K562 (cell line): ENCODE results near the gene ADAM33. TPM values are rescaled to one million over a fixed set of nuclear protein-coding genes. Genes with fewer than 3 reads are reported as not detected.

Experiments used
- BMI1 ChIP-seq: fragments of 150-350 bp; IDR thresholded peaks from 2 replicates; pipeline ENCODE4 v1.6.1; 2014; ENCODE audit warnings: low read length
- DMBX1 ChIP-seq: fragments of 250-450 bp; sonication (Bioruptor Pico); IDR thresholded peaks from 2 replicates; pipeline ENCODE4 v1.8.0; 2022; ENCODE audit warnings: inconsistent platforms, mild to moderate bottlenecking, moderate library complexity, borderline replicate concordance
- ELF2 ChIP-seq: fragments of 250-450 bp; sonication (Bioruptor Pico); IDR thresholded peaks from 2 replicates; pipeline ENCODE4 v1.5.0; 2021; ENCODE audit warnings: mild to moderate bottlenecking
- GABPB2 ChIP-seq: fragments of 250-450 bp; sonication (Bioruptor Pico); conservative IDR thresholded peaks from 2 replicates; pipeline ENCODE4 v1.5.1; 2021; ENCODE audit warnings: mild to moderate bottlenecking
- KDM5B ChIP-seq: fragments of 200-600 bp; sonication (generic); IDR thresholded peaks from 2 replicates; pipeline ENCODE4 v1.6.1; 2012; ENCODE audit warnings: low read depth, mild to moderate bottlenecking, moderate library complexity, low read length, control low read depth, inconsistent platforms; ENCODE audit not compliant: insufficient replicate concordance
- PHF21A ChIP-seq: fragments of 450-650 bp; IDR thresholded peaks from 2 replicates; pipeline ENCODE4 v1.6.1; 2017; ENCODE audit warnings: low read depth, borderline replicate concordance
- polyA plus RNA-seq, 8 experiments: library from polyadenylated mRNA; depleted of rRNA in 4 of 8; stranded (reverse) in 5 of 8; unstranded in 3 of 8; fragments of >200 nt; fragmentation: Nextera tagmentation in 2 of 8; fragmentation: Illumina TruSeq in 1 of 8; extraction: Ambion mirVana in 2 of 8; extraction: Trizol in 1 of 8; gene quantifications; 2 replicates each; pipeline versions ENCODE4 v1.2.1 to v1.2.3, GENCODE V29; 2011 to 2014; ENCODE audit warnings: inconsistent platforms in 1 of 8, missing spikeins in 1 of 8
- total RNA-seq, 7 experiments: library from RNA; depleted of rRNA in 6 of 7; stranded (reverse); fragments of >200 nt in 6 of 7; fragmentation: Illumina TruSeq in 2 of 7; extraction: Trizol in 2 of 7; gene quantifications; 2 replicates each; pipeline versions ENCODE4 v1.2.1 to v1.2.3, GENCODE V29; 2011 to 2021; ENCODE audit warnings: low replicate concordance in 1 of 7
- TF ChIP-seq, protein P1 (sequence below): sonication (generic); formaldehyde crosslinking; IDR thresholded peaks from 2 replicates; pipeline ENCODE4 v1.8.0; 2023; ENCODE audit warnings: missing genetic modification reagents, mild to moderate bottlenecking, borderline replicate concordance
- TF ChIP-seq, protein P2 (sequence below): fragments of 450-650 bp; formaldehyde crosslinking; IDR thresholded peaks from 2 replicates; pipeline ENCODE4 v1.4.0; 2020; ENCODE audit warnings: mild to moderate bottlenecking, mixed read lengths
- TF ChIP-seq, protein P3 (sequence below): fragments of 250-450 bp; sonication (Bioruptor Pico); IDR thresholded peaks from 2 replicates; pipeline ENCODE4 v1.5.1; 2021; ENCODE audit warnings: mild to moderate bottlenecking
- TF ChIP-seq, protein P4 (sequence below): sonication (generic); formaldehyde crosslinking; IDR thresholded peaks from 2 replicates; pipeline ENCODE4 v1.8.1; 2023; ENCODE audit warnings: mild to moderate bottlenecking, missing genetic modification reagents

The ADAM33 gene
- total and polyA plus RNA-seq, 9 of the 15 experiments (the other 6 are each of a cell fraction or from before 2014, with no cell fraction given) = not detected

DNA sequence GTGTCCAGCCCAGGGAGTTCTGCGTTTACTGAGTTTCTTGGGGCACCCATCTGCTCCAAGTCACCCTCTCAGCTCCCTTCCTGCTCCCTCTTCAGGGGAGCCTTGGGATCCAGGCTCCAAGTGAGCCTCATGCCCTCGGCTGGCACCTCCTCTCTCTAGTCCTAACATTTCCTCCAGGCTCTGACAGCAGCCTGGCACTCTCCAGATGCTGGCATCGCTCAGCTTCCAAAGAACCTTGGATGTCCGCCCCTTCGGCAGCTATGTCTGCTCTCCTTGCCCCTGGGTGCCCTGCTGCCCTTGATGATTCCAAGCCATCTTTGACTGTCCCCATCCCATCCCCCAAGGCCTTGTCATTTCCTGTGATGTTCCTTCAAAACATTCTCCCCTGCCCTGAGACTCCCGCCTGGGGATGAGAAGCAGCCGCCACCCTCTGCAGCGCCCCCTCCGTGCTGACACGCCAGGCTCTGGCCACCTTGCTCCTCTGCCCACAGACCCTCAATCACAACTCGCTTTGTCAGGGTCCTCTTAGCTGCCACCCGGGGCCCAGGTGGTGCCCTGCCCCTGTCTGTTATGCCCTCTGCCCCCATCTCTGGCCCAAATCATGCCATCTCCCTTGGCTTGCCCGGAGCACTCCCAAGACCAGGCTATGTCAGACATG is 12.0 kb downstream of the ADAM33 start (continued):
- TF ChIP-seq PHF21A (no peak), GABPB2 (no peak), ELF2 (no peak), BMI1 (no peak), DMBX1 (CRISPR knock-in tag) (no peak), KDM5B (no peak)
- TF ChIP-seq, protein P1, sequence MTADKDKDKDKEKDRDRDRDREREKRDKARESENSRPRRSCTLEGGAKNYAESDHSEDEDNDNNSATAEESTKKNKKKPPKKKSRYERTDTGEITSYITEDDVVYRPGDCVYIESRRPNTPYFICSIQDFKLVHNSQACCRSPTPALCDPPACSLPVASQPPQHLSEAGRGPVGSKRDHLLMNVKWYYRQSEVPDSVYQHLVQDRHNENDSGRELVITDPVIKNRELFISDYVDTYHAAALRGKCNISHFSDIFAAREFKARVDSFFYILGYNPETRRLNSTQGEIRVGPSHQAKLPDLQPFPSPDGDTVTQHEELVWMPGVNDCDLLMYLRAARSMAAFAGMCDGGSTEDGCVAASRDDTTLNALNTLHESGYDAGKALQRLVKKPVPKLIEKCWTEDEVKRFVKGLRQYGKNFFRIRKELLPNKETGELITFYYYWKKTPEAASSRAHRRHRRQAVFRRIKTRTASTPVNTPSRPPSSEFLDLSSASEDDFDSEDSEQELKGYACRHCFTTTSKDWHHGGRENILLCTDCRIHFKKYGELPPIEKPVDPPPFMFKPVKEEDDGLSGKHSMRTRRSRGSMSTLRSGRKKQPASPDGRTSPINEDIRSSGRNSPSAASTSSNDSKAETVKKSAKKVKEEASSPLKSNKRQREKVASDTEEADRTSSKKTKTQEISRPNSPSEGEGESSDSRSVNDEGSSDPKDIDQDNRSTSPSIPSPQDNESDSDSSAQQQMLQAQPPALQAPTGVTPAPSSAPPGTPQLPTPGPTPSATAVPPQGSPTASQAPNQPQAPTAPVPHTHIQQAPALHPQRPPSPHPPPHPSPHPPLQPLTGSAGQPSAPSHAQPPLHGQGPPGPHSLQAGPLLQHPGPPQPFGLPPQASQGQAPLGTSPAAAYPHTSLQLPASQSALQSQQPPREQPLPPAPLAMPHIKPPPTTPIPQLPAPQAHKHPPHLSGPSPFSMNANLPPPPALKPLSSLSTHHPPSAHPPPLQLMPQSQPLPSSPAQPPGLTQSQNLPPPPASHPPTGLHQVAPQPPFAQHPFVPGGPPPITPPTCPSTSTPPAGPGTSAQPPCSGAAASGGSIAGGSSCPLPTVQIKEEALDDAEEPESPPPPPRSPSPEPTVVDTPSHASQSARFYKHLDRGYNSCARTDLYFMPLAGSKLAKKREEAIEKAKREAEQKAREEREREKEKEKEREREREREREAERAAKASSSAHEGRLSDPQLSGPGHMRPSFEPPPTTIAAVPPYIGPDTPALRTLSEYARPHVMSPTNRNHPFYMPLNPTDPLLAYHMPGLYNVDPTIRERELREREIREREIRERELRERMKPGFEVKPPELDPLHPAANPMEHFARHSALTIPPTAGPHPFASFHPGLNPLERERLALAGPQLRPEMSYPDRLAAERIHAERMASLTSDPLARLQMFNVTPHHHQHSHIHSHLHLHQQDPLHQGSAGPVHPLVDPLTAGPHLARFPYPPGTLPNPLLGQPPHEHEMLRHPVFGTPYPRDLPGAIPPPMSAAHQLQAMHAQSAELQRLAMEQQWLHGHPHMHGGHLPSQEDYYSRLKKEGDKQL = no peak
- TF ChIP-seq, protein P2, sequence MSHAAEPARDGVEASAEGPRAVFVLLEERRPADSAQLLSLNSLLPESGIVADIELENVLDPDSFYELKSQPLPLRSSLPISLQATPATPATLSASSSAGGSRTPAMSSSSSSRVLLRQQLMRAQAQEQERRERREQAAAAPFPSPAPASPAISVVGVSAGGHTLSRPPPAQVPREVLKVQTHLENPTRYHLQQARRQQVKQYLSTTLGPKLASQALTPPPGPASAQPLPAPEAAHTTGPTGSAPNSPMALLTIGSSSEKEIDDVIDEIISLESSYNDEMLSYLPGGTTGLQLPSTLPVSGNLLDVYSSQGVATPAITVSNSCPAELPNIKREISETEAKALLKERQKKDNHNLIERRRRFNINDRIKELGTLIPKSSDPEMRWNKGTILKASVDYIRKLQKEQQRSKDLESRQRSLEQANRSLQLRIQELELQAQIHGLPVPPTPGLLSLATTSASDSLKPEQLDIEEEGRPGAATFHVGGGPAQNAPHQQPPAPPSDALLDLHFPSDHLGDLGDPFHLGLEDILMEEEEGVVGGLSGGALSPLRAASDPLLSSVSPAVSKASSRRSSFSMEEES (CRISPR knock-in tag) = no peak
- TF ChIP-seq, protein P3, sequence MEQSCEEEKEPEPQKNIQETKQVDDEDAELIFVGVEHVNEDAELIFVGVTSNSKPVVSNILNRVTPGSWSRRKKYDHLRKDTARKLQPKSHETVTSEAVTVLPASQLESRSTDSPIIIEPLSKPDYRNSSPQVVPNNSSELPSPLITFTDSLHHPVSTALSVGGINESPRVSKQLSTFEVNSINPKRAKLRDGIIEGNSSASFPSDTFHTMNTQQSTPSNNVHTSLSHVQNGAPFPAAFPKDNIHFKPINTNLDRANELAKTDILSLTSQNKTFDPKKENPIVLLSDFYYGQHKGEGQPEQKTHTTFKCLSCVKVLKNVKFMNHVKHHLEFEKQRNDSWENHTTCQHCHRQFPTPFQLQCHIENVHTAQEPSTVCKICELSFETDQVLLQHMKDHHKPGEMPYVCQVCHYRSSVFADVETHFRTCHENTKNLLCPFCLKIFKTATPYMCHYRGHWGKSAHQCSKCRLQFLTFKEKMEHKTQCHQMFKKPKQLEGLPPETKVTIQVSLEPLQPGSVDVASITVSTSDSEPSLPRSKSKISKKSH (CRISPR knock-in tag) = no peak
- TF ChIP-seq, protein P4, sequence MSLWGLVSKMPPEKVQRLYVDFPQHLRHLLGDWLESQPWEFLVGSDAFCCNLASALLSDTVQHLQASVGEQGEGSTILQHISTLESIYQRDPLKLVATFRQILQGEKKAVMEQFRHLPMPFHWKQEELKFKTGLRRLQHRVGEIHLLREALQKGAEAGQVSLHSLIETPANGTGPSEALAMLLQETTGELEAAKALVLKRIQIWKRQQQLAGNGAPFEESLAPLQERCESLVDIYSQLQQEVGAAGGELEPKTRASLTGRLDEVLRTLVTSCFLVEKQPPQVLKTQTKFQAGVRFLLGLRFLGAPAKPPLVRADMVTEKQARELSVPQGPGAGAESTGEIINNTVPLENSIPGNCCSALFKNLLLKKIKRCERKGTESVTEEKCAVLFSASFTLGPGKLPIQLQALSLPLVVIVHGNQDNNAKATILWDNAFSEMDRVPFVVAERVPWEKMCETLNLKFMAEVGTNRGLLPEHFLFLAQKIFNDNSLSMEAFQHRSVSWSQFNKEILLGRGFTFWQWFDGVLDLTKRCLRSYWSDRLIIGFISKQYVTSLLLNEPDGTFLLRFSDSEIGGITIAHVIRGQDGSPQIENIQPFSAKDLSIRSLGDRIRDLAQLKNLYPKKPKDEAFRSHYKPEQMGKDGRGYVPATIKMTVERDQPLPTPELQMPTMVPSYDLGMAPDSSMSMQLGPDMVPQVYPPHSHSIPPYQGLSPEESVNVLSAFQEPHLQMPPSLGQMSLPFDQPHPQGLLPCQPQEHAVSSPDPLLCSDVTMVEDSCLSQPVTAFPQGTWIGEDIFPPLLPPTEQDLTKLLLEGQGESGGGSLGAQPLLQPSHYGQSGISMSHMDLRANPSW (CRISPR knock-in tag) = no peak
